GM19043 (cell line): Measurements from ENCODE around the gene STAU1.
"Not testable (repeated sequence)": the region's sequence is repeated elsewhere in the genome, so short reads cannot be mapped to it uniquely, and the experiment has no call there.

Experiments used
- ATAC-seq: cut with Tn5 transposase; IDR thresholded peaks from one replicate; pipeline ENCODE4 v1.9.1; 2021; ENCODE audit warnings: low read depth; ENCODE audit not compliant: unreplicated experiment

STAU1 gene

GRCh38 chr20:49168864-49169263 is 19.3 kb downstream of the STAU1 start:
- not testable (repeated sequence) for ATAC-seq

GRCh38 chr20:49167811-49168507 is 20.2 kb downstream of the STAU1 start:
- no peak for ATAC-seq

GRCh38 chr20:49166534-49167449 is 21.3 kb downstream of the STAU1 start:
- ATAC-seq = peak; percentile 84

GRCh38 chr20:49165611-49166010 is 22.5 kb downstream of the STAU1 start:
- no peak for ATAC-seq

- no peak for ATAC-seq
Measured at GRCh38 chr20:49163696-49164095, 24.4 kb downstream of the STAU1 start.

- no peak for ATAC-seq
Measured at GRCh38 chr20:49161428-49162152, 26.5 kb downstream of the STAU1 start.

- ATAC-seq = no peak
Measured at GRCh38 chr20:49160057-49160929, 27.8 kb downstream of the STAU1 start.

GRCh38 chr20:49157146-49157545 is 31.0 kb downstream of the STAU1 start:
- ATAC-seq = no peak

GRCh38 chr20:49156481-49156880 is 31.7 kb downstream of the STAU1 start:
- ATAC-seq = no peak

- no peak for ATAC-seq
Measured at GRCh38 chr20:49151436-49151835, 36.7 kb downstream of the STAU1 start.

GRCh38 chr20:49149281-49150045 is 38.7 kb downstream of the STAU1 start:
- ATAC-seq = no peak

- ATAC-seq = no peak
Measured at GRCh38 chr20:49148601-49149000, 39.5 kb downstream of the STAU1 start.

GRCh38 chr20:49147296-49147695 is 40.8 kb downstream of the STAU1 start:
- ATAC-seq = no peak

GRCh38 chr20:49146442-49147225 is 41.5 kb downstream of the STAU1 start:
- no peak for ATAC-seq

- ATAC-seq = no peak
Measured at GRCh38 chr20:49140834-49141233, 47.3 kb downstream of the STAU1 start.

GRCh38 chr20:49140411-49140810 is 47.7 kb downstream of the STAU1 start:
- ATAC-seq = no peak

GRCh38 chr20:49138431-49138830 is 49.7 kb downstream of the STAU1 start:
- no peak for ATAC-seq

GRCh38 chr20:49136817-49137571 is 51.1 kb downstream of the STAU1 start:
- ATAC-seq = no peak
